ENCODE measurements around the gene HRH3.

GRCh38 chr20:62231292-62231691, 11.2 kb upstream of the HRH3 start:
- TF ChIP-seq CTCF (IDR thresholded peaks at IDR 0.05) (no peak), EZH2 (IDR thresholded peaks at IDR 0.05; ENCODE audit: borderline replicate concordance, insufficient read depth, low read depth, low read length, poor library complexity, severe bottlenecking) (no peak)

Measured in B cell (primary cell).